TTC549 (cell line): ENCODE measurements around the gene RAB29.

Source experiments
- FAIRE-seq: peaks from 2 replicates; lab custom pipeline; 2012; peaks lifted over from hg19 to GRCh38; lab: Jason Lieb, UNC

RAB29 gene

DNA sequence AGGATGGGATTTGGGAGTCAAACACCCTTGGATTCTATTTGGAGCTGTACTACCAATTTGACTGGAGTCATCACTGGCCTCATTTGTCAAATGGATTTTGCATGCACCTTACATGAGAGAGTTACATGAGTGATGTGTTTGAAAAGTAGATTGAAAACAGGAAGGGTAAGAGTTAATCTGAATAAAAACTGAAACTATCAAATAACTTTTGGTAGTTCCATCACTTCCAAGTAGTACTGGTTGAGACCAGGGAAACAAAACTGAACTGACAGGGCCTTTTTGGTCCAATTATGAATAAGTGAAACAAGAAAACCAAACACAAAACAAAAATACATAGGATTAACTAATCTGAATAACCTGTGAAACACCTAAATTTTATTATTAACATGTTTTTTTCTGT is 55.5 kb downstream of the RAB29 start:
- no peak for FAIRE-seq

DNA sequence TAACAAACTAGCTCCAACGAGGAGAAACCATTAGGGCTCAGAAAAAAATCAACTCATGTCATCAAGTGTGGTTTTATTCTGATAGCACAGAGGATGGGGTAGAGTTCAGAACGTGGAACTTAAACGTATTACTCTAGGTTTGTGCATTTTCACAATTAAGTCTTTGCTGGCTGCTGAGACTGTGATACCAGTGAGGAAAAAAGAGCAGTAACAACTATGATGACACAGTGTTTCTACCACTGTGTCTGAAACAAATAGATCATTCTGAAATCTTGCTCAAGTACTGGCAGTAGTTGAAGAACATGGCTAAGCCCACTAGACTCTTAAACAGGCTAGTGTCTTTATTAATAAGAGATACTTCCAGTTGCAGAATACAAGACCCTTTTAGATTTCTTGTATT is 56.3 kb downstream of the RAB29 start:
- FAIRE-seq, result no peak
